Measurements from ENCODE around the gene EPB41L4B.
A peak's percentile ranks its signal among the peaks of the same experiment; 100 is the strongest.

Gene EPB41L4B

GRCh38 chr9:109319626-109320241, 1.1 kb downstream of the EPB41L4B start:
- DNase-seq = no peak

- DNase-seq = no peak
Measured at GRCh38 chr9:109319017-109319625, 1.7 kb downstream of the EPB41L4B start.

- no peak for DNase-seq
Measured at GRCh38 chr9:109317979-109318741, 2.7 kb downstream of the EPB41L4B start.

- DNase-seq = no peak
Measured at GRCh38 chr9:109317311-109317978, 3.4 kb downstream of the EPB41L4B start.

- peak; percentile 64 for DNase-seq
Measured at GRCh38 chr9:109316207-109316640, 4.6 kb downstream of the EPB41L4B start.

- DNase-seq = no peak
Measured at GRCh38 chr9:109315480-109316206, 5.2 kb downstream of the EPB41L4B start.

- no peak for DNase-seq
Measured at GRCh38 chr9:109314011-109314531, 6.8 kb downstream of the EPB41L4B start.

- no peak for DNase-seq
Measured at GRCh38 chr9:109313351-109313750, 7.5 kb downstream of the EPB41L4B start.

GRCh38 chr9:109312783-109313182, 8.1 kb downstream of the EPB41L4B start:
- no peak for DNase-seq

- DNase-seq = no peak
Measured at GRCh38 chr9:109311731-109312130, 9.1 kb downstream of the EPB41L4B start.

- DNase-seq = no peak
Measured at GRCh38 chr9:109311286-109311685, 9.6 kb downstream of the EPB41L4B start.

- DNase-seq = no peak
Measured at GRCh38 chr9:109310486-109310901, 10.4 kb downstream of the EPB41L4B start.

- DNase-seq = no peak
Measured at GRCh38 chr9:109309282-109309681, 11.6 kb downstream of the EPB41L4B start.

GRCh38 chr9:109307380-109308240, 13.2 kb downstream of the EPB41L4B start:
- no peak for DNase-seq

GRCh38 chr9:109305801-109306200, 15.1 kb downstream of the EPB41L4B start:
- no peak for DNase-seq

GRCh38 chr9:109304347-109304746, 16.5 kb downstream of the EPB41L4B start:
- DNase-seq = no peak

GRCh38 chr9:109303900-109304299, 17.0 kb downstream of the EPB41L4B start:
- DNase-seq = no peak

- DNase-seq = no peak
Measured at GRCh38 chr9:109302606-109303005, 18.3 kb downstream of the EPB41L4B start.

- no peak for DNase-seq
Measured at GRCh38 chr9:109301012-109301411, 19.8 kb downstream of the EPB41L4B start.

GRCh38 chr9:109299891-109300290, 21.0 kb downstream of the EPB41L4B start:
- DNase-seq = no peak

GRCh38 chr9:109297899-109298298, 23.0 kb downstream of the EPB41L4B start:
- no peak for DNase-seq
